Measurements from ENCODE around the gene HACD2. TPM values are rescaled to one million over a fixed set of nuclear protein-coding genes. Genes with fewer than 3 reads are reported as not detected.

The HACD2 gene
- total RNA-seq, 1 experiment from 2014 or later, result 17.1 TPM

GRCh38 chr3:123523023-123523412 is 61.8 kb downstream of the HACD2 start:
- Histone ChIP-seq H3K27me3 (no peaks in the 10 kb centered on the region), H3K36me3 (peaks cover 7% of the 10 kb centered on the region), H3K4me3 (no peak overlapping the region), H3K9me3 (no peaks in the 10 kb centered on the region)
- DNase-seq, result no peak

DNA sequence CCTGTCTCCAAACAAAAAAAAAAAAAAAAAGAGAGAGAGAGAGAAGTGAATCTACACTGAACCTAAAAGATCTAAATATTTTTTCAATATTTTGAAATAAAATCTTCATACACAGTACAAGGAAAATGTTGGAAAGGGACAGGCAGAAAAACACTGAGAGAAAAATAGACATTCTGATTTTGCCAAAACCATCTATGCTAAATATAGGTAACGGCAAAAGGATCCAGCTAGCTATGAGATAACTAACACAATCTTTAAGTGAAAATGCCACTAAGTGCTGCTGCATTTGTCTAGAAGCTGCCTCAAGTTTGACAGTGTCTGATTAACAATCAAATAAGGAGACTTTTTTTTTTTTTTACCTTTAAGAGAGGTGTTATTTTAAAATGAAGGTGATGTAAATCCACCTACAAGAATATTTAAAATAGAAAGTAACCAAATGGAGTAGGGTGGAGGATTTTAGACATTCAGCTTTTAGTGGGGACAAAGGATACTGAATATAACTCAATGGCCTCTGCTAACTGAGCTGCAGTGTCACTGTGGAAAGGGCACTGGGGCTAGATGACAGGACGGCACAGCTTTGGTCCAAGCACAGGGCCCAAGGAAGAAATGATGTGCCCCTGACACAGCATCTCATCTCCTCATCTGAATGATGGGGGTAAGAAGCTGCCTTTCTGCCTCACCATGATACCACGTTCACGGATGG is 62.4 kb downstream of the HACD2 start:
- no peaks in the 10 kb centered on the region for H3K9me3 ChIP-seq
- H3K27me3 ChIP-seq, result no peaks in the 10 kb centered on the region
- no peak for DNase-seq
- H3K4me3 ChIP-seq, result no peak overlapping the region
- H3K36me3 ChIP-seq, result peaks cover 1% of the 10 kb centered on the region

DNA sequence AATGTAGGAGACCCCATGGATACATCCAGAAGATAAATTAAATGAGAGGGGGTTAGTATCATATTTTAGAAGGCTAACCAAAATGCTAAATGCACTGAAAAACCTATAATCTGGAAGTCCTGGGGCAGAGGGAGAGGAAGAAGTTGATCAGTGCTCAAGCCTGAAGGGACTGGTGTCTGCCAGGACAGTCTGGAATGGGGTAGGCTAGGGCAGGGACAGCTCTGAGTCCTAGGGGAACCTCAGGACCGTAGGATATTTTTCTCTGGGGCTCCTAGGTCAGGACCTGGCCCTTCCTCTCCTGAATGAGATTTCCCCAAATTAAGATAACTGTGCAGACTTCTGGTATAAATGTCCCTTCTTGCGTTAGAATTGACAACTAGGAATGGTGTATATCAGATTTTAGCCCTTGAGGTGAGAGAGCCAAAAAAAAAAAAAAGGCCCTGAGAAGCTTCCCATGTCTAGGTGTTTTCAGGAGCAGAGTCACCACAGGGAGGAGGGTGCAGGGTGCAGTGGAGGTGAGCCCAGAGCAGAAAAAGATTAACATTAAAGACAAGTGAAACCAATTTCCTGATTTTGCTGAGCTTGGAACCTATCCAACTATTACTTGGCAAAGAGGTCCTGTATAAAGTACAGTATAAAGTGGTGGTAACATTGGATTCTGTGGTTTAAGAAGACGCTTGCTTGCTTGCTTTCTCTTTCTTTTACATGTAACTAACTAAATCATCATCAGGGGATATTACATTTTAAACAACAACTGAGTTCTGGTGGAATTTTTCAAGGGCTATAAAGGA is 63.5 kb downstream of the HACD2 start:
- no peaks in the 10 kb centered on the region for H3K27me3 ChIP-seq
- H3K4me3 ChIP-seq, result no peak overlapping the region
- H3K9me3 ChIP-seq, result no peaks in the 10 kb centered on the region
- DNase-seq, result no peak
- H3K36me3 ChIP-seq, result peaks cover 3% of the 10 kb centered on the region; the same call in 1 of the 2 replicates

DNA sequence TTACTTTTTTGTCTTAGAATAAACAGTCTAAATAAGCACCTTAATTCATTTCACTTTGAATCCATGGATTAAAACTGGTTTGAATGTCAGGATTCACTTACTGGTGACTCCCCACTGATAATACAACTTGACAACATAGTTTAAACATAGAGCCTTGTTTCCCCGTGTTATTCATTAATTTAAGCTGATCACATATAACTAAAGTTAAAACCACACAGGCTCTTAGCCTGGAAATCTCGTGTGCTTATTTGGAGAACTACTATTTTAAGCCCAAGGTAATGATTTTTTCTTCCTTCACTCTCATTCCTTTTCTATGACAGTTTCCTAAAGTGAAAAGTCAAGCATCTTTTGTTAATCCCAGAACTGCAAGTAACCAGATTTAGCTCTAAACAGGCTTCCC is 64.2 kb downstream of the HACD2 start:
- Histone ChIP-seq H3K9me3 (no peaks in the 10 kb centered on the region), H3K4me3 (no peak overlapping the region), H3K27me3 (no peaks in the 10 kb centered on the region), H3K36me3 (peaks cover 3% of the 10 kb centered on the region; the same call in 1 of the 2 replicates)
- no peak for DNase-seq

- Histone ChIP-seq H3K27me3 (no peaks in the 10 kb centered on the region), H3K4me3 (no peak overlapping the region), H3K36me3 (peaks cover 3% of the 10 kb centered on the region; the same call in 1 of the 2 replicates), H3K9me3 (no peaks in the 10 kb centered on the region)
- DNase-seq, result no peak
These were observed 65.9 kb downstream of the HACD2 start for GRCh38 chr3:123518892-123519485.

- no peak overlapping the region for H3K4me3 ChIP-seq
- H3K36me3 ChIP-seq, result peaks cover 7% of the 10 kb centered on the region; the same call in 1 of the 2 replicates
- DNase-seq, result no peak
- H3K27me3 ChIP-seq, result no peaks in the 10 kb centered on the region
- H3K9me3 ChIP-seq, result no peaks in the 10 kb centered on the region
These were observed 73.1 kb downstream of the HACD2 start for GRCh38 chr3:123511726-123512125.

- no peak for DNase-seq
- Histone ChIP-seq H3K27me3 (no peaks in the 10 kb centered on the region), H3K36me3 (peaks cover 4% of the 10 kb centered on the region; the same call in 1 of the 2 replicates), H3K4me3 (no peak overlapping the region), H3K9me3 (no peaks in the 10 kb centered on the region)
These were observed 73.8 kb downstream of the HACD2 start for GRCh38 chr3:123511084-123511483.

- no peaks in the 10 kb centered on the region for H3K9me3 ChIP-seq
- DNase-seq, result no peak
- peaks cover 4% of the 10 kb centered on the region for H3K36me3 ChIP-seq
These were observed 76.7 kb downstream of the HACD2 start for GRCh38 chr3:123508178-123508577.

DNA sequence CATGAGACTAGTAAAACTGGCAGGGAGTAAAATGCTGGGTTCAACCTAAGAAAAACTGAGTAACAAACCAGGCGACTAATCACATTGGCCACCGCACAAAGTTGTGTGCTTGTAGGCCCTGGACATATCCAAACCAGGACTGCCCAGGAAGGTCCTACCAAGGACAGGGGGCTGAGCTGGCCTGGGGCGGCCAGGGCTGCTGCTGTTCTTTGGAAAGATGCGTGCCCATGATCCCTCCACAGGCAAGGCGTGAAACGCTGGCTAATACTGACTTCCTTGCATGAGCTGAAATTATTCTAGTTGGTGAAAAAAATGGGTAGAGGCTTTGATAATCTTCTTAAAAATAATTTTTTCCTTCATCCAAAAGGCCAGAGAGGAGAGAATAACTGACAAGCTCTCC is 79.0 kb downstream of the HACD2 start:
- Histone ChIP-seq H3K9me3 (no peaks in the 10 kb centered on the region), H3K36me3 (no peaks in the 10 kb centered on the region; the same call in 1 of the 2 replicates), H3K4me3 (no peak overlapping the region), H3K27me3 (no peaks in the 10 kb centered on the region)
- DNase-seq, result no peak

More at GRCh38 chr3:123508178-123508577, 76.7 kb downstream of the HACD2 start:
- Histone ChIP-seq H3K27me3 (no peaks in the 10 kb centered on the region), H3K4me3 (no peak overlapping the region)

- Histone ChIP-seq H3K4me3 (no peak overlapping the region), H3K36me3 (peaks cover 8% of the 10 kb centered on the region), H3K27me3 (no peaks in the 10 kb centered on the region), H3K9me3 (no peaks in the 10 kb centered on the region)
- no peak for DNase-seq
These were observed 81.7 kb downstream of the HACD2 start for GRCh38 chr3:123503203-123503602.

DNA sequence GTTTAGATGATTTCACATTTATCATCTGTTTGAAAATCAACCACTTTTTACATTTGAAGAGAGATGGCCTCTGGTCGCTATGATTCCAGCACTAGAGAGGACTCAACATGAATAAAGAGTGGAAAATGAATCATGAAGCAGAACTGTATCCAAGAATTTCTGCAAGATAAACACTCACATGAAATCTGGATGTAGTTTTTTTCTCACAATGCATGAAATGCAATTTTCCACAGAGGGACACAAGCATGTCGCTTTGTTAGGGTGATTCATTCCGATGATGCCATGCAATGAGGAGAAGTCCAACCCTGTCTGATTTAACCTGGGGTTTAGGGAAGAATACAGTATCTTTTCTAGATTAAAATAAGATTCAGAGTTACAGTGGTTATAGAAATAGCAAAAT is 85.5 kb downstream of the HACD2 start:
- H3K4me3 ChIP-seq, result no peak overlapping the region
- peaks cover 18% of the 10 kb centered on the region for H3K36me3 ChIP-seq
- no peaks in the 10 kb centered on the region for H3K27me3 ChIP-seq
- DNase-seq, result peak; percentile 28
- H3K9me3 ChIP-seq, result no peaks in the 10 kb centered on the region

GRCh38 chr3:123498761-123499160 is 86.1 kb downstream of the HACD2 start:
- no peaks in the 10 kb centered on the region for H3K27me3 ChIP-seq
- DNase-seq, result no peak
- peaks cover 21% of the 10 kb centered on the region for H3K36me3 ChIP-seq
- H3K9me3 ChIP-seq, result no peaks in the 10 kb centered on the region
- no peak overlapping the region for H3K4me3 ChIP-seq

DNA sequence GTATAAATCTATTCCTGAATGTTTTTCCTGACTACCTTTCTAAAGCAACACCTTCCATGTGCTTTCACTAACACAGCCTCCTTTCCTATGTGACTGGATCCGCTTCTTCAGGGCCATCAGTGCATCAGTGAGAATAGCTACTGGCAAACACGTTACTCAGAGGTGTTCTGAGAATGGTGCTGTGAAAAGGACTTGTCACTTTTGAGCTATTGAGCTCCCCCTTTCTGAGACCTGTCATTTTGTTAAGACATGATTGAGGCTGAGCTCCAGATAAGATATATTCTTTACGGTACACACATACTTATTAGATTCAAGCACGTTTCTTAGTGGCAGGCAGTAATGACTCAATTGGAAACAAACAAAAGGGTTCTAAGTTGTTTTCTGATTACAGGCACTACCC is 90.9 kb downstream of the HACD2 start:
- H3K27me3 ChIP-seq, result no peaks in the 10 kb centered on the region
- no peak overlapping the region for H3K4me3 ChIP-seq
- no peak for DNase-seq
- peaks cover 21% of the 10 kb centered on the region for H3K36me3 ChIP-seq
- no peaks in the 10 kb centered on the region for H3K9me3 ChIP-seq

DNA sequence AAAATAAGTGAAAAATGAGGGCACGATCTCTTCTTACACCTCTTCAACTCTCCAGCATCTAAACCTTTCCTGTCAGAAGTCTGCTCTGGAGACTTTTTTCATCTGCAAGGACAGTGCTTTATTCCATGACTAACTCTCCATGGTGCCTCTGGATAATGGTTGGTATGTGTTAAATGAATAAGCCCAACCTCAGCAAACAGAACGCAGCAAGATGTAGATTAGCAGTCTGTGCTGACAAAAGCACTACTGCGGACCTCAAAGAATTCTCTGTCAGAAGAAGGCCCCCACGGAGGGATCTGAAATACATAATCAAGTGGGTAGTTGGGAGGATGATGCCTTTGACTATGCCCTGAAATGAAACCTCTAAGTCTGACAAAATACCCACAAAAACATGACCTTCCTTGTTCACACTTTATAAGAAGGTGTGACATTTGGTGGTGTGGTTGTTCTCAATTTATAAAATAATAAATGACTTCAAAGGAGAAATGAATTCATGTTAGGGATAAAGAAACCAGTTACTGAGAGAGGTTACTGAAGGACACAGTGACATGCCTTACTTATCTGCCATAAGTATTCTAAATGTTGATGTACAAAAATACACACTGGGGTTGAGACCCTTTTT is 92.8 kb downstream of the HACD2 start:
- Histone ChIP-seq H3K27me3 (no peaks in the 10 kb centered on the region), H3K4me3 (no peak overlapping the region), H3K36me3 (peaks cover 5% of the 10 kb centered on the region; the same call in 1 of the 2 replicates), H3K9me3 (no peaks in the 10 kb centered on the region)
- DNase-seq, result no peak

GRCh38 chr3:123489400-123490004 is 95.4 kb downstream of the HACD2 start:
- H3K9me3 ChIP-seq, result no peaks in the 10 kb centered on the region
- no peak overlapping the region for H3K4me3 ChIP-seq
- peak; percentile 53 for DNase-seq
- H3K27me3 ChIP-seq, result no peaks in the 10 kb centered on the region
- peaks cover 5% of the 10 kb centered on the region; the same call in 1 of the 2 replicates for H3K36me3 ChIP-seq

- DNase-seq, result no peak
- Histone ChIP-seq H3K36me3 (0 out of 2 replicates have a peak, but pooled peaks cover under 1% of the 10 kb centered on the region), H3K27me3 (no peaks in the 10 kb centered on the region), H3K9me3 (no peaks in the 10 kb centered on the region), H3K4me3 (no peak overlapping the region)
These were observed 96.1 kb downstream of the HACD2 start for GRCh38 chr3:123488645-123489347.

Measured in MG63 (cell line).